Smooth muscle cell (in vitro differentiated cells): ENCODE data around the gene GFRA3. TPM values are rescaled to one million over a fixed set of nuclear protein-coding genes. Genes with fewer than 3 reads are reported as not detected.

Experiments
- DNase-seq: peaks from one replicate; lab custom pipeline; 2025; ENCODE audit not compliant: unreplicated experiment; lab: John Stamatoyannopoulos, UW
- H2AFZ ChIP-seq: fragments of 200-600 bp; sonication (generic); 2 replicates; pipeline ENCODE4 v1.6.0; 2016; ENCODE audit warnings: antibody characterized with exemption, low read depth, mild to moderate bottlenecking
- H3F3A ChIP-seq: fragments of 200-600 bp; sonication (generic); 2 replicates; pipeline ENCODE4 v1.6.0; 2017; ENCODE audit warnings: antibody characterized with exemption, low read depth
- H3K27ac ChIP-seq: fragments of 200-600 bp; sonication (generic); 2 replicates; pipeline ENCODE4 v1.5.1; 2016; ENCODE audit warnings: low read depth, mild to moderate bottlenecking
- H3K27me3 ChIP-seq: fragments of 200-600 bp; sonication (generic); 2 replicates; pipeline ENCODE4 v1.6.1; 2016; ENCODE audit warnings: low read depth, mild to moderate bottlenecking
- H3K36me3 ChIP-seq: fragments of 200-600 bp; sonication (generic); 2 replicates; pipeline ENCODE4 v1.5.1; 2016; ENCODE audit warnings: low read depth
- H3K4me1 ChIP-seq: fragments of 200-600 bp; sonication (generic); 2 replicates; pipeline ENCODE4 v1.5.1; 2016; ENCODE audit warnings: low read depth
- H3K4me2 ChIP-seq: fragments of 200-600 bp; sonication (generic); 2 replicates; pipeline ENCODE4 v1.6.0; 2016; ENCODE audit warnings: mild to moderate bottlenecking
- H3K4me3 ChIP-seq: fragments of 200-600 bp; sonication (generic); 2 replicates; pipeline ENCODE4 v1.5.1; 2016; ENCODE audit warnings: mild to moderate bottlenecking
- H3K79me2 ChIP-seq: fragments of 200-600 bp; sonication (generic); 2 replicates; pipeline ENCODE4 v1.6.0; 2016; ENCODE audit warnings: low read depth, mild to moderate bottlenecking
- H3K9ac ChIP-seq: fragments of 200-600 bp; sonication (generic); 2 replicates; pipeline ENCODE4 v1.6.0; 2016; ENCODE audit warnings: low read depth
- H3K9me3 ChIP-seq: fragments of 200-600 bp; sonication (generic); replicated peaks from 2 replicates; pipeline ENCODE4 v1.5.1; 2016; ENCODE audit warnings: low read depth
- H4K20me1 ChIP-seq: fragments of 200-600 bp; sonication (generic); 2 replicates; pipeline ENCODE4 v1.6.0; 2016; ENCODE audit warnings: low read depth
- WGBS: methylation state at CpG from one replicate; pipeline ENCODE4 v1.1.7; 2016; ENCODE audit warnings: low lambda C conversion rate; 5-methylcytosine and 5-hydroxymethylcytosine counted together
- polyA plus RNA-seq: library from polyadenylated mRNA; unstranded; fragments of >200 nt; fragmentation: Nextera tagmentation; extraction: Ambion mirVana; gene quantifications from 2 replicates; pipeline ENCODE4 v1.2.1, GENCODE V29; 2016
- total RNA-seq: library from RNA; depleted of rRNA; stranded (reverse); fragments of >200 nt; gene quantifications from 2 replicates; pipeline ENCODE4 v1.2.3, GENCODE V29; 2014
- TF ChIP-seq, protein P1 (sequence below): fragments of 200-600 bp; sonication (generic); IDR thresholded peaks from 2 replicates; pipeline ENCODE4 v1.5.1; 2017; ENCODE audit warnings: borderline replicate concordance, mild to moderate bottlenecking, antibody characterized with exemption; ENCODE audit not compliant: insufficient read depth, poor library complexity, severe bottlenecking

GFRA3 gene
- total and polyA plus RNA-seq, 2 experiments from 2014 or later: 2.7 TPM; not detected in 1

DNA sequence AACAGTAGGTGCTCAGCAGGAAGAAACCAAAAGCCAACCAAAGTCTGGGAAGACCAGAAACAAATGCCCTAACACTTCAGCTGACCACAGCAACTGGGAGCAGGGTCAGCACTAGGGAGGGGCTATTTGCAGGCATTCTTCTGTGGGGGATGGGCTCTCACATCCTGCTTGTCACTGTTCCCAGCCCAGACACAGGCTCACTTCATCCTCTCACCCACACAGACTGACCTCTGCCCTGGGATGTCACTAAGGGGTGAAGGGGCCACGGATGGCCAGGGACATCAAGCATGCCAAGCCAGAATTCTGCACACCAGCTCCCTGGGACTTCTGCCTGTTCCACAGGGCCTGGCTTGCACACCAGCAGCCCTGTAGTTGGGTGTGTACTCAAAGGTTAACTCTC is 28.7 kb downstream of the GFRA3 start:
- H3K4me3 ChIP-seq: no peak overlapping the region
- no peaks in the 10 kb centered on the region for H3K79me2 ChIP-seq
- no peak overlapping the region for H2AFZ ChIP-seq
- H4K20me1 ChIP-seq: no peaks in the 10 kb centered on the region
- TF ChIP-seq, protein P1, sequence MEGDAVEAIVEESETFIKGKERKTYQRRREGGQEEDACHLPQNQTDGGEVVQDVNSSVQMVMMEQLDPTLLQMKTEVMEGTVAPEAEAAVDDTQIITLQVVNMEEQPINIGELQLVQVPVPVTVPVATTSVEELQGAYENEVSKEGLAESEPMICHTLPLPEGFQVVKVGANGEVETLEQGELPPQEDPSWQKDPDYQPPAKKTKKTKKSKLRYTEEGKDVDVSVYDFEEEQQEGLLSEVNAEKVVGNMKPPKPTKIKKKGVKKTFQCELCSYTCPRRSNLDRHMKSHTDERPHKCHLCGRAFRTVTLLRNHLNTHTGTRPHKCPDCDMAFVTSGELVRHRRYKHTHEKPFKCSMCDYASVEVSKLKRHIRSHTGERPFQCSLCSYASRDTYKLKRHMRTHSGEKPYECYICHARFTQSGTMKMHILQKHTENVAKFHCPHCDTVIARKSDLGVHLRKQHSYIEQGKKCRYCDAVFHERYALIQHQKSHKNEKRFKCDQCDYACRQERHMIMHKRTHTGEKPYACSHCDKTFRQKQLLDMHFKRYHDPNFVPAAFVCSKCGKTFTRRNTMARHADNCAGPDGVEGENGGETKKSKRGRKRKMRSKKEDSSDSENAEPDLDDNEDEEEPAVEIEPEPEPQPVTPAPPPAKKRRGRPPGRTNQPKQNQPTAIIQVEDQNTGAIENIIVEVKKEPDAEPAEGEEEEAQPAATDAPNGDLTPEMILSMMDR: no peak
- no peak for DNase-seq
- H3K27ac ChIP-seq: no peak overlapping the region
- H3K36me3 ChIP-seq: no peaks in the 10 kb centered on the region
- no peaks in the 10 kb centered on the region for H3F3A ChIP-seq
- no peaks in the 10 kb centered on the region for H3K9me3 ChIP-seq
- H3K27me3 ChIP-seq: no peaks in the 10 kb centered on the region
- no peak overlapping the region for H3K9ac ChIP-seq
- WGBS: 33% methylated on average over 1 of the region's 1 CpG
- peaks cover 22% of the 10 kb centered on the region for H3K4me1 ChIP-seq
- H3K4me2 ChIP-seq: no peak overlapping the region

DNA sequence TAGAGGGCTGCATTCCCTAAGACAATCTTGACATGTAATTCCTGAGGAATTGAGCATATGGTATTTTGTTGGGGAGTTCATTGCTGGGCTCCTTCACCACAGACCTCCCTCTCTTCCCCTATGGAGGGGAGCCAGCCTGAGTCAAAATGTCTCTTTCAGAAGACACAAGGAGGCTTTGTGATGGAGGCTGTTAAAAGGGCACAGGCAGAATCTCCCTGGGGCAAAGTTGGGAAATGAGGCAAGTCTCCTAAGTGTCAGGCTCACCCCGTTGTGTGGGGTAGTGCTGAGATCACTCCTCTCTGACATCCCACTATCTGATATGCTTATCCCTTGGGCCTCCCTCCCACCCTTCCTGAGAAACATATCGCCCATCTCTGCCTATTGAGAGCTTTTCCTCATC is 30.6 kb downstream of the GFRA3 start:
- WGBS: 36% methylated on average over 2 of the region's 2 CpGs
- H3K36me3 ChIP-seq: no peaks in the 10 kb centered on the region
- TF ChIP-seq, protein P1: no peak
- H3K79me2 ChIP-seq: no peaks in the 10 kb centered on the region
- H3K4me3 ChIP-seq: no peak overlapping the region
- H3K4me2 ChIP-seq: no peak overlapping the region
- no peak overlapping the region for H3K27ac ChIP-seq
- H3F3A ChIP-seq: no peaks in the 10 kb centered on the region
- H3K27me3 ChIP-seq: no peaks in the 10 kb centered on the region
- H2AFZ ChIP-seq: peak overlapping the region; percentile 22
- H3K4me1 ChIP-seq: peaks cover 22% of the 10 kb centered on the region
- no peak overlapping the region for H3K9ac ChIP-seq
- no peaks in the 10 kb centered on the region for H4K20me1 ChIP-seq
- H3K9me3 ChIP-seq: no peaks in the 10 kb centered on the region
- DNase-seq: no peak

DNA sequence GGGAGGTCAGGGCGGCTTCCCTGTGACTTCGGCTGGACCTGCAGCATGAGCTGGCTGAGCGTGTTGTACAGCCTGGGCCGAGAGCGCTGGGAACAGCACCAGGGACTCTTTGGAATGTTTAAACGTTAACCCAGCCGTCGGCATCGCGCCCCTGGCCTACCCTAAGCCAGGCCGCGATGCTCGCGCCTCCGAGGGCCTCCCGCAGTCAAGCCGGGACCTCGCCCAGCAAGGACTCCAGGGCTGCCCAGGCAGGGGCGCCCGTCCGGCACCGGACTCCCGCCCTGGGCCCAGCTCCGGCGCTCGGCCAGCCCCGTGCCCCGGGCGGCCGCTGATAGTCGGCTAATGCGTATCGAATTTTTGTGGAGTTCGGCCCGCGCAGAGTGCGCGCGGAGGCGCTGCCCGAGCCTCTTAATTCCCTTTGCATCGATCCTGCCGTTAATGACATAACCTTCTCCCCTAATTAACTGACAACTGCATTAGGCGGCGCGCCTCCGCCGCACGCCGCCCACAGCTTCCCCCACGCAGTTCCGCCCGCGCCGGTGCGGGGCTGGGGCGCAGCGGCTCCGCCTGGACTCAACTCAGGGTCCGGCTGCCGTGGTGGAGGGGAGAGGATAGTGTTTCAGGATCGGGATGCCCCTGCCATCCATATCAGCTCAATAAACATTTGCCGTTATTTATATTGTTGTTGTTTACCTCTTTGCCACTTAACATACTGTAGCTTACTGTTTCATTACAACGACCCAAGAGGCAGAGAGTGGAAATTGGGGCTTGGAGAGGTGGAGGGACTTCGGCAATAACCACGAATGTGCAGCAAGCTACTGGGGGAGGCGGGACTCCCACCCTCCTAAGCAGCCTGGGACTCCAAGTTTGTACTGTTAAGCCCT is 32.5 kb downstream of the GFRA3 start:
- H3K79me2 ChIP-seq: no peaks in the 10 kb centered on the region
- H3K9me3 ChIP-seq: no peaks in the 10 kb centered on the region
- peak overlapping the region; percentile 51 for H3K4me3 ChIP-seq
- TF ChIP-seq, protein P1: no peak
- H2AFZ ChIP-seq: peak overlapping the region; percentile 90
- no peaks in the 10 kb centered on the region for H3F3A ChIP-seq
- 7% methylated on average over 61 of the region's 67 CpGs for WGBS
- H3K27me3 ChIP-seq: no peaks in the 10 kb centered on the region
- DNase-seq: no peak
- no peaks in the 10 kb centered on the region for H3K36me3 ChIP-seq
- peaks cover 22% of the 10 kb centered on the region for H3K4me1 ChIP-seq
- H4K20me1 ChIP-seq: no peaks in the 10 kb centered on the region
- peak overlapping the region; percentile 27 for H3K9ac ChIP-seq
- H3K27ac ChIP-seq: no peak overlapping the region
- H3K4me2 ChIP-seq: peak overlapping the region; percentile 96
